HUDEP-2 (cell line): ENCODE data around the gene CACNA1B.
"Not testable (repeated sequence)": the region's sequence is repeated elsewhere in the genome, so short reads cannot be mapped to it uniquely, and the experiment has no call there.

ENCODE experiments used
- DNase-seq, 76 experiments: peaks; one replicate each; lab custom pipeline; 2025; ENCODE audit not compliant: unreplicated experiment in 76 of 76; lab: John Stamatoyannopoulos, UW

Gene CACNA1B

DNA sequence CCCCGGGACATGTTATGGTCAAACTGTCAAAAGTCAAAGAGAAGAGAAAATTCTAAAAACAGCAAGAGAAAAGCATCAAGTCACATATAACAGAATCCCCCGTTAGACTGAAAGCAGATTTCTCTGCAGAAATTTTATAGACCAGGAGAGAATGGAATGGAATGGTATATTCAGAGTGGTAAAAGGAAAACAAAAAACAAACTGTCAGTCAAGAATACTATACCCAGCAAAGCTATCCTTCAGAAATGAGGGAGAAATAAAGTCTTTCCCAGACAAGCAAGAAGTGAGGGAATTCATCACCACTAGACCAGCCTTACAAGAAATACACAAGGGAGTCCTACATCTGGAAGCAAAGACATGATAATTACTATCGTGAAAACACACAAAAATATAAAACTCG is 208.0 kb downstream of the CACNA1B start:
- no peak for DNase-seq

DNA sequence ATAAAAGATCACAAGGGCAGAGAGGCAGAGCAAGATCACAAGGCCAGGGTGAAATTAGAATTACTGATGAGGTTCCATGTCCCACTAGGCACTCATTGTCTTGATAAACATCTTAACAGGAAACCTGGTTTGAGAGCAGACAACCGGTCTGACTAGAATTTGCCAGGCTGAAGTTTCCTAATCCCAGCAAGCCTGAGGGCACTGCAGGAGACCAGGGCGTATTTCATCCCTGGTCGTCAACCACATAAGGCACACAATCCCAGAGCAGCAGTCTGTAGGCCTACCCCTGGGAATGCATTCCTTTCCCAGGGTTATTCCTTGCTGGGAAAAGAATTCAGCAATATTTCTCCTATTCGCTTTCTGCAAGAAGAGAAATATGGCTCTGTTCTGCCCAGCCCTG is 214.5 kb downstream of the CACNA1B start:
- not testable (repeated sequence) for DNase-seq

DNA sequence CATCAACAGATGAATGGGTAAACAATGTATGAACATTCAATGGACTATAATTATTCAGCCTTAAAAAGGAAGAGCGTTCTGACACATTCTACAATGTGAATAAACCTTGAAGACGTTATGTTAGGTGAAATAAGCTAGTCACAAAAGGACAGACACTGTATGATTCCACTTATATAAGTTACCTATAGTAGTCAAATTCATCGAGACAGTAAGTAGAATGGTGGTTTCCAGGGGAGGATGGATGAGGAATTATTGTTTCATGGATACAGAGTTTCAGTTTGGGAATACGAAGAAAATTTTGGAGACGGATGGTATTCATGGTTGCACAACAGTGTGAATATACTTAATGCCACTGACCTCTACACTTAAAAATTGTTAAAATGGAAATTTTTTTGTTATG is 216.4 kb downstream of the CACNA1B start:
- no peak for DNase-seq

DNA sequence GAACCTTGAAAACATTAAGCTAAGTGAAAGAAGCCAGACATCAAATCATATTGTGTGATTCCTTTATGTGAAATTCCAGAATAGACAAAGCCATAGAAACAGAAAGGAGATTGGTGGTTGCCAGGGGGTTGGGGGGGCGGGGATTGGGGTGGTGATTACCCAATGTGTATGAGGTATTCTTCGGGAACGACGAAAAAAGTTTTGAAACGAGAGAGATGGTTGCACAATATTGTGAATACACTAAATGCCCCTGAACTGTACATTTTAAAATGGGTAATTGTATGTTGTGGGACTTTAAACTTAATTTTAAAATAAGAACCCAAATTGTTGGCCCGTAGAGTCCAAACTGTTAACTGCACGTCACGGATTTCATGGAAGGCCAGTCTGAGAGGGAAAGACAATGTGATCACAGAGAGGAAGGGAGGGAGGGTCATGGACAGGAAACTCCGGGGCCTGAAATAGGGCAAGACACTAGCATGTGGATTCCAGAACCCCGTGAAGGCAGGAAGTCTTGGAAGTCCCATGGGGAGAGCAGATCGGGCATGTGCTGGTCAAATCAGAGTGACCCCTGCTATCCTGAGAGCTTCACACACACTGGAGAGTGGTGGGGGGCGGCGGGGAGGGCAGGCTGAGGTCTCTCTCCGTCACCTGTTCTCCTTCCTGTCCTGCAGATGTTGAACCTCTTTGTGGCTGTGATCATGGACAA is 218.4 kb downstream of the CACNA1B start:
- DNase-seq, result no peak

DNA sequence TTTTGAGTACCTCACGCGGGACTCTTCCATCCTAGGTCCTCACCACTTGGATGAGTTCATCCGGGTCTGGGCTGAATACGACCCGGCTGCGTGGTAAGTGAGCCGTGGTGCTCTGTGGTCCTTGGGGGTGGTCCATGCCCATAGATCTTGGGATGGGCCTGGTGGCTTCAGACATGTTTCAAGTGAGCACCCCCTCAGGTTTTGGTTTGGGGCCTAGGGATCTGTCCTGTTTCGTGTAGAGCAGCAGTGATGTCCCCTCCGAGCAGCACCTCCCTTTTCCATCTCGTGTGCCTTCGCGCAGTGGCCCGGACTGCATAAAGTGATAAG is 218.9 kb downstream of the CACNA1B start:
- DNase-seq, result no peak

DNA sequence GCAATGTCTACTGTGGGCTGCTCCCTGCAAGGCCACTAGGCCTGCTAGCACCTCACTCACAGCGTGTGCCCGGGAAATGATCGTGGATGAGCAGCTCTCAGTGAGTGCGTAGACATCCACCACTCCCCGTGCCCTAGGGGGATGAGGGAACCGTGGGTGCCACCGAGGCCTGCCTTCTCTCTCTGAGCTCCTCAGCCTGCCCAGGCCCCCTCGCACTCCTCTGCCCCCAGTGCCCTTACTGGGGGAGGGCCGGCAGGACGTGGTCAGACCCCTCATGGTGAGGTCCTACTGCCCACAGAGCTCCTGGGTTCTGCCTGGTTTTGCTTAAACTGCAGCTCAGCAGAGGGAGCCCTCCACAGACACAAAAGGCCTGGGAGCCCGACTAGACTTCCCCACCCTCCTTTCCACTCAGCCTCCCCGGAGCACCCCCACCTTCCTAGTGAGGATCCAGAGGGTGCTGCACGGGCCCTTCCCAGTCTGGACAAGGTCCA is 220.0 kb downstream of the CACNA1B start:
- DNase-seq, result no peak

DNA sequence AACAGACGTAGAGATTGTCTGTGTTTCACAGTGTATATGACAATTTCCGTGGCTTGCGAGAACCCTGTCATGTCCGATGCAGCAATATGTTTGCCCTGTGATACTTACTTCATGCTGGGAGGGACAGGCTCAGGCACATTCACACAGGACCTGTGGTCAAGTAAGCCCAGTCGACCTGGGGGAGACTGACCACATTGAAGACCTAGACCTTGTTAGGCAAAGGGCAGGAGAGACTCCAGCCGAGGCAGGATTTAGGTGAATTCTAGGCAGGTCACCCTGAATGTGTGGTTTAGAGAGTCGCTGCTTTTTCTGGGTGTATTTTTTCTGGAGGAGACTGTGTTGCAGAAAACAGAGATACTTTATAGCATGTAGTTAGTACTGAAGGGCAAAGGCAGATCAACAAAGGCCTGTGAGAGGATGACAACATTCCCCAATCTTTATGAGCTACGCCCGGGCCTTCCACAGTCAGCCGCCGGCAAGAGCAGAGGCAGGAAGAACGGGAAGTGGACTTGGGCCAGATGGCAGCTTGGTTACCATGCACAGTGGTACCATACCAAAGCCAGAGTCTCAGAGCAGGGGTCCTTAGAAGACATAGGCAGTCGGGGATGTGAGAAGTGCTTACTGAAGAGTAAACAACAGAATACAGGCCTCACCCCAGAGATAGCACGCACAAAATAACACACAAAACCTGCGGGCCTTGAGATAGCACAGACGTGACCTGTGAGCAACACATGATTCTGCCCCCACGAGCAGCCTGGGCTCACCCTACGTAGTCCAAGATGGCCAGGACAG is 220.7 kb downstream of the CACNA1B start:
- DNase-seq, result no peak

DNA sequence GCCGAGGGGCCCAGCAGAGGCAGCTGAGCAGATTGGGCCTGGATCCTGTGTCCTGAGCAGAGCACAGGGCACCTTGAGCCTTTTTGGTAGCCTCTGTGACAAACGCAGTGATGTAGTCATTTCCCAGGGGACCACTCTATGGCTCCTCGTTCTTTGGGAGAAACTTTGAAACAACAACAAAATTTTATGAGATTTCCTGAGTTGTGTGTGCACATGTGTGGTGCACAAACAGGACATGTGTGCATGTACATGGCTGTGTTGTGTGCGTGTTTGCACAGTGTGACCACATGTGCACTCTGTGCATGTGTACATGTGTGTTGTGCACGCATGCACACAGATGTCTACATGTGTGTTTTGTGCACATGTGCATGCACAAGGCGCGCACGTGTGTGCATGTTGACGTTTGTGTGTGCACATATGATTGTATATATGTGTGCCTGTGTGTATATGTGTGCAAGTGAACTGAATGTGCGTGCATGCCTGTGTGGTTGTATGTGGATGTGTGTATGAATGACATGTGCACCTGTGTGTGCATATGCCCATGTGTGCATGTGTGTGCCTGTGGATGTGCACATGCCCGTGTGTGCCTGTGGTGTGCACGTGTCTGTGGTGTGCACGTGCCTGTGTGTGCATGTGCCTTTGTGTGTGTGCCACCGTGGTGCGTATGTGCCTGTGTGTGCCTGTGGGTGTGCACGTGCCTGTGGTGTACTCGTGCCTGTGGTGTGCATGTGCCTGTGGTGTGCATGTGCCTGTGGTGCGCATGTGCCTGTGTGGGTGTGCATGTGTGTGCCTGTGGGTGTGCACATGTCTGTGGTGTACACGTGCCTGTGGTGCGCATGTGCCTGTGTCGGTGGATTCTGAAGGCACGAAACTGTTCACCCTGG is 221.6 kb downstream of the CACNA1B start:
- no peak for DNase-seq

DNA sequence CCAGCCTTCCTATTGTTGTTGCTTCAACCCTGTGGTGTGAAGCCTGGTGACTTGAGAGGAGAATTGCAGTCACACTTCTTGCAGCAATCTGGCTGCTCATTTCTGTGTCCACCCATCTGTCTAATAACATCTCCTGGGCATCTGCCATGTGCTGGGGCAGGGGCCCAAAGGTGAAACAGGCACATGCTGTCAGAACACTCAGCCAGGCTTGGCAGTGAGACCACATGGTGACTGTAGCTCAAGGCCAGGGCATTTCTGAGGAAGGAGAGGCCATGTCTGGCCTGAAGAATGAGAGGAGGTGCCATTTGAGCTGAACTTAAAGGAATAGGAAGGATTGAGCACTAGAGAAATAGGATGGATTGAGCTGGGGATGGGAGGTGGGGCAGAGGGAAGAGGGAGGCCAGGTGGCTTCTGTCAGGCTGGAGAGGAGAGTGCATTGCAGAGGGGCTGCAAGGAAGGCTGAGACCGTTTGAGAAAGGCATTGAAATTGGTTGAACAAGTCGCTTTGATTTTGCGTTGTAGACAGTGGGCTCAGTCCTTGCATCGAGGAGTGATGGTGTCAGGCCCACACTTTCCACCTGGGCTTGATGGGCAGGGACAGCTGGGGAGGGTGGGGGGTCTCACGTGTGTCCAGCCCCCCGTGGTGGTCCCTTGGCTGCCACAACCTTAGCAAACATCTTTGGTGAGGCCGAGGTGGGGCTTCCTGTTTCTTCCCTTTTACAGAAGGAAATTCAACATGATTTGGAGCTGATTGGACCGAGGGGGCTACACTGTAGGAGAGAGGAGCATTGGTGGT is 222.4 kb downstream of the CACNA1B start:
- DNase-seq, result no peak

DNA sequence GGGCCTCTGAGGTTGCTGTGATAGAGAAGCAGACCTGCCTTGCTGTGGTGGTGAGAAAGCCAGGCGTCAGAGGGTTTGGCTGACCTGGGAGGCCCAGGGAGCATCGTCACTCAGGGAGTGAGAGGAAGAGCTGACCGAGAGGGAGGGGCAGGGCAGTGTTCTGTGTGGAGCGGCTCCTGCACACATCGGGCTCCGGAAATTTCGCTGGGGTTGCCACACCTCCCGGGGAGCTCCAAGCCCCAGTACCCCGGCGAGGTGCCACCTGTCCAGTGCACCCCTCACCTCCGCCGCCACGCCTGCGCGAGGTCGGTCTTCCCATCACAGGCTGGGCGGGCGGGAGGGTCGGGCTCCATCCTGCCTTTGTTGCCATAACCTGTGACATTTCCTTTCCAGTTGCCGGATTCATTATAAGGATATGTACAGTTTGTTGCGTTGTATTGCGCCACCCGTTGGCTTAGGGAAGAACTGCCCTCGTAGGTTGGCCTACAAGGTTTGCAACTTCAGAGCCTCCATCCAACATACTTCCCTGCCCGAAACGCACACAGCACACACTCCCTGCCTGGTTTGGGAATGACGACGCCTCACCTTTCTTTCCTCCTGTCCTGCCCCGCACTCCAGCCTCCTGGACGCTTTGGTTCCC is 223.2 kb downstream of the CACNA1B start:
- peak in 2 of 76 experiments; percentile 6 to 19 for DNase-seq

DNA sequence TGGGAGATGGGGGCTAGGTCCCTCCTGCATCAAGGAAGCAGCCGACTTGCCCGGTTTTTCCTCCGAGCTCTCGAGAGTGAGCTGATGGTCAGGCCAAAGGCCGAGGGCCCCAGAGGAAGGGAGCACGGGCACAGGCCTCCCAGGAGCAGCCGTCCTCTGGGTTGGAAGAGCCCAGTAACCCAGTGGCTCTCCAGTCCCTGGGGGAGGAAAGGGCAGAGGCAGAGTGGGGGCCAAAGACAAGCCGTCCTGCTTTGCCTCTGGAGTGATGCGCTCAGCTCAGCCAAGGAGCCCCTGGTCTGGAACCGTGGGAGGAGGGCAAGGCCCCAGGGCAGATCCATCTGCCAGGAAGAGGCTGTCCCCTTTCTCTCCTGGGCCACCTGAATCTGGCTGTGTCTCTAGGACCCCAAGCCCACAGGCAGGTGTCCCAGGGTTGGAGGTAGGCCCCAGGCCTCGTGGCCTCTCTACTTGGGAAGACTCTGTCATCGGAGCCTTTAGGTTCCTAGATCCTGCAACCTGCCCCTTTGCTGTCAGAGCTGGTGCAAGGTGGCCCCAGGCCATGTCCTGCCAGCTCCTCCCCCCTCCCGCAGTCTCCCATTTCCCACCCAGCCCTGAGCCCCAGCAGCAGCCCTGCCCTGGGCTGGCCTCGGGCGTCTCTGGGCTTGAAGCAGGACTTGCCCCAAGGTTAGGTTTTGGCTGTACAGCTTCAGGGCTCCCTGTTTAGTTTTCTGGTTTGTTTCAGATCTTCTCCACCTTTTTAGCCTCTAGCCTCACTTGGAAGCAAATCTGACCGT is 224.1 kb downstream of the CACNA1B start:
- DNase-seq, result no peak

DNA sequence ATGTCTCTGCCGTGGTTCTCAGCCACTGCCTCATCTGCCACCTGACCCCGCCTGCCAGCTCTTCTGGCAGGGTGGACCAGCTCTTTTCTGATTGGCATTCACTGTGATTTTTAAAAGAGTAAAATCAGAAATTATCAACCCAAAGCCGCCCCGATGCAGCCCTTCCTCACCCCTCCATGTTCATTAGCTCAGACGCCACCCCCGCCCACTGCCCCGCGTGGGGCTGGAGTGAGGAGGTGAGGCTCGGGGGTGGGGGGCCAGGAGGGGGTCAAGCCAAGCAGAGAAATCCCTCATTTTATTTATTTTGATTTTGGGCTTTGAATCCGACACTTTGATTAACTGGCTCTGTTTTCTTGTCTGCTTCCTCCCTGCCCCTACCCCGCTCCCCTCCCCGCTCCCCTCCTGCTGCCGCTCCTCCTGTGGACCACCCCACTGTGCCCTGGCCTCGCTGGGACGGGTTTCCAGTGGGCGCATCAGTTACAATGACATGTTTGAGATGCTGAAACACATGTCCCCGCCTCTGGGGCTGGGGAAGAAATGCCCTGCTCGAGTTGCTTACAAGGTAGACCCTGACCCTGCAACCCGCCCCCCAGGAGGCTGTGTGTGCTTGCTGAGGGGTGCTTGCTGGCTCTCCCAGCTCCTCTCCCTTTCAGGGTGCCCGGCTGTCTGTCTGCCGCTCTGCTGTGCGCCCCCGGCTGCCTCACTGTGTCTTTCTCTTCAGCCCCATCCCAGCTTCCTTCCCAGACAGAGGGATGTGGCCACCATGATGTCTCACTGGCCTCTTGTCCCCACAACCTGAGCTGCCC is 224.9 kb downstream of the CACNA1B start:
- DNase-seq, result no peak

DNA sequence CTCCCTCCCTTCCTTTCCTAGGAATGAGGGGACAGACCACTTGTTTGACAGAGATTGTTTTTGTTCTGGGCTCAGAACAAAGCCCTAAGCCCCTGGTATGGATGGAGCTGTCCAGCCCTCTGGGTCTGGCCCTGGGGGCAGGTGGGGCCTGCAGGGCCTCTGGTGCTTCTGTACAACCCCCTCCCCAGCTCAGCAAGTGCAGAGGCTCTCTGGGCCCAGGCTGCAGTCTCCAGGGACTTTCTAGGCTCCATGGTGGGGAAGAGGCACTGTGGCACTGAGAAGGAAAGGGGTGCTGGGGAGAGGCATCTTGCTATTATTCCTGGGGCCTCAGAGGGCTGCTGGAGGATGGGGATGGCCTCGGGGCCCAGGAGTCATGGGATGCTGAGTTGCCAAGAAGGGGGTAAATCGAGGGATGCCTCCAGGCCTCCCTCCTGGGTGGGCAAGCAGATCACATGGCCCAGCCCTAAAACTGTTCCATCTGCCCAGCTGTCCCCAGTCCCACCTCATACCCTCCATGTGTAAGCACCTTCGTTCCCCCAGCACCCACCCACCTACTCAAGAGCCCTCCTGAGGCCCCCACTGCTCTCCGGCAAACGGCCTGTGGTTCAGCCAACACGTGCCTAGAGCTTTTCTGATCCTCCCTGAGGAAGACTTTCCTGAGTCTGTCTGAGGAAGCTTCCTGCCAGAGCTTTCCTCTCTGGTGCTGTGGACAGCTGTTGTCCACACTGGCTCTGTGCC is 225.7 kb downstream of the CACNA1B start:
- no peak for DNase-seq

DNA sequence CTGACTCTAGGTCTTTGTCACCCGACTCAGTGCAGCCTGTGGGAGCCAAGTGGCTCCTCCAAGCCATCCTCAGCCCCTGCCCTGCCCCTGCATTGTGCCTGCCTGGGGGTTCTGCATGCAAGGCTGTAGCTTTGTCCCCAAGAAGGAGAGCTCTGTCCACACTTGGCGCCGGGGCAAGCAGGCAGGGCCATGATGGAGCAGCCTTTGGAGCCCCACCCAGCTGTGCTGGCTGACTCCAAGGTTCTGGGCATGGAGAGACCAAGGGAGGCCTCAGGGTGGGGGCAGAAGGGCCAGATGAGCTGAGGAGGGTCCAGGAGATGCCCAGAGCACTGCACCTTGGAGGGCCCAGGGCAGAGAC is 226.2 kb downstream of the CACNA1B start:
- DNase-seq, result no peak

DNA sequence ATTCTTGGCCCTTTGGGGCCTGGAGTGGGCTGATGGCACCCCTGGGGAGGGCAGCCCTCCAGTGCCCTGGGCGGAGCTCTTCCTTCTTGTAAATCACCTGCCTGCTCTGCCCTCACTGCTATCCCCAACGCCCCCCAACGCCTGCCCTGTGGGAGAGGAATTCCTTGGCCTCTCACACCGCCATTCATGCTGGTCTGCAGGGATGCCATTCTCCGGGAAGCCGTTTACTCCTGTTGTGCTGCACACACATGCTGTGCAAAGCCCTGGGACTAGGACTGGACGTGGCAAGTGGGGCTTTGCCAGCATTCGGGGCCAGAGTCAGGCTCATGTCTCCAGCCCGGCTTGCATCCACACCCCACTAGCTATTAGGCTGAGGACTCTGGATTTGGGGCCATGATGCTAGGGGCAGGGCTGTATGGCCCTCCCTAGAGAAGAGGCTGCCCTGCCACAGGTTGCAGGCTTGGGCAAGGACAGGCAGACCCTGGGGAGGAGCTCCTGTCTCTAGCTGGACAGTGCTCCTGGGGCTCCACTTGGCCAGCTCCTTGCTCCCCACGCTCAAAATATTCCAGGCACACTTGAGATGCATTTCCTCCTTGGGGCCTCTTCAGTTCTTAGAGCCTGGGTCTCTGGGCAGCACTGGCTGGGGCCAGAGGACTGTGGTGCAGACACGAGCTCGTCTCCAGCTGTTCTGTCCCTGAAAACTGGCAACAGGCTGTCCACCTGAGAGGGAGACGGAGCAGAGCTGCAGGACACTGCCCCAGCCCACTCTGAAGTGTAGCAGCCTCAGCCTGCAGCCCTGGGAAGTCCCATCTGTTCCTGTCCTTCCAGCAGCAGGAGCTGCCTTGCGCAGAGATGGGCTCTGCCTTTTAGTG is 226.9 kb downstream of the CACNA1B start:
- no peak for DNase-seq

DNA sequence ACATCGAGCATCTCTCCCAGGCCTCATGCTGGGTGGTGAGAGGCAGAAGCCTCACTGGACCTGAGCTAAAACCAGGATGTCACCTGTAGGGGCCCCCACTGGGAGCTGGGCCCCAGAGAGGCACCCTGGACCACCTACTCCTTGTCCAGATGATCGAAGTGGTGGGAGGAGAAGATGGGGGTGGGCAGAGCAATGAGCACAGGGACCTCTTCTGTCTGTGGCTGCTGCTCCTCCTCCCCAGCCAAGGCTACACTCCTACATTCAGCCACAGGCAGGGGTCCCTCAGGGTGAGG is 227.5 kb downstream of the CACNA1B start:
- no peak for DNase-seq
